Fibroblast of lung (primary cell): ENCODE data around the gene TBC1D2B. TPM values are rescaled to one million over a fixed set of nuclear protein-coding genes. Genes with fewer than 3 reads are reported as not detected.
"Not testable (repeated sequence)": the region's sequence is repeated elsewhere in the genome, so short reads cannot be mapped to it uniquely, and the experiment has no call there.

Experiments used
- DNase-seq, 2 donors: peaks; one replicate each; pipeline versions ENCODE4 v3.0.0 to v3.0.0-alpha.2; 2010; ENCODE audit warnings: low read depth in 2 of 2
- H2AFZ ChIP-seq: 2 replicates; pipeline ENCODE4 v1.5.1; 2012; ENCODE audit warnings: low read length, control low read depth, inconsistent platforms
- H3K27ac ChIP-seq: 2 replicates; pipeline ENCODE4 v1.5.1; 2011; ENCODE audit warnings: low read length, control low read depth; ENCODE audit not compliant: insufficient read depth
- H3K27me3 ChIP-seq: 2 replicates; pipeline ENCODE4 v1.5.1; 2011; ENCODE audit warnings: mild to moderate bottlenecking, low read length; ENCODE audit not compliant: control insufficient read depth, insufficient read depth
- H3K36me3 ChIP-seq: 2 replicates; pipeline ENCODE4 v1.5.1; 2011; ENCODE audit warnings: low read length; ENCODE audit not compliant: control insufficient read depth, insufficient read depth
- H3K4me1 ChIP-seq: 2 replicates; pipeline ENCODE4 v1.5.1; 2011; ENCODE audit warnings: low read length; ENCODE audit not compliant: control insufficient read depth, insufficient read depth; ENCODE audit errors: extremely low read depth
- H3K4me2 ChIP-seq: 2 replicates; pipeline ENCODE4 v1.5.1; 2011; ENCODE audit warnings: low read length, control low read depth; ENCODE audit not compliant: insufficient read depth; ENCODE audit errors: extremely low read depth
- H3K4me3 ChIP-seq, 4 experiments: fragments of 200-600 bp in 1 of 4; sonication (generic) in 1 of 4; replicated peaks in 1 of 4; 2 replicates each; pipeline ENCODE4 v1.5.1; 2011 to 2016; ENCODE audit warnings: low read length in 4 of 4, low read depth in 3 of 4, mild to moderate bottlenecking in 3 of 4, control low read depth in 2 of 4, inconsistent platforms in 1 of 4, mixed read lengths in 1 of 4; ENCODE audit not compliant: insufficient read depth in 1 of 4; ENCODE audit errors: control extremely low read depth in 1 of 4
- H3K79me2 ChIP-seq: 2 replicates; pipeline ENCODE4 v1.5.1; 2012; ENCODE audit warnings: mild to moderate bottlenecking, low read length, inconsistent platforms; ENCODE audit not compliant: control insufficient read depth, insufficient read depth
- H3K9ac ChIP-seq: 2 replicates; pipeline ENCODE4 v1.5.1; 2011; ENCODE audit warnings: mild to moderate bottlenecking, low read length, control low read depth; ENCODE audit not compliant: insufficient read depth
- H3K9me3 ChIP-seq: 2 replicates; pipeline ENCODE4 v1.5.1; 2012; ENCODE audit warnings: low read depth, low read length; ENCODE audit not compliant: control insufficient read depth, insufficient read depth
- H4K20me1 ChIP-seq: 2 replicates; pipeline ENCODE4 v1.5.1; 2011; ENCODE audit warnings: low read length; ENCODE audit not compliant: control insufficient read depth, insufficient read depth; ENCODE audit errors: extremely low read depth
- EZH2 ChIP-seq: IDR thresholded peaks from 2 replicates; pipeline ENCODE4 v1.5.1; 2012; ENCODE audit warnings: low read length, control low read depth, mild to moderate bottlenecking; ENCODE audit errors: missing control alignments
- polyA plus RNA-seq, 2 donors: library from polyadenylated mRNA; depleted of rRNA in 1 of 2; stranded (reverse) in 1 of 2; unstranded in 1 of 2; fragments of >200 nt; gene quantifications; 2 replicates each; pipeline ENCODE4 v1.2.1, GENCODE V29; 2011 to 2012; ENCODE audit warnings: missing spikeins in 1 of 2
- total RNA-seq: library from RNA; depleted of rRNA; stranded (reverse); fragments of >200 nt; gene quantifications from 2 replicates; pipeline ENCODE4 v1.2.1, GENCODE V29; 2014
- TF ChIP-seq, protein P1 (sequence below), 2 donors: IDR thresholded peaks in 1 of 2; conservative IDR thresholded peaks in 1 of 2; 1 replicate in 1 of 2; 2 replicates in 1 of 2; pipeline ENCODE4 v1.5.1; 2011 to 2012; ENCODE audit warnings: low read length in 2 of 2, control low read depth in 1 of 2, inconsistent platforms in 1 of 2, low read depth in 1 of 2, mild to moderate bottlenecking in 1 of 2

TBC1D2B gene
- total and polyA plus RNA-seq, 2 donors (not counting 1 experiment from before 2014, with no cell fraction given), result 49.4 to 73.3 TPM

DNA sequence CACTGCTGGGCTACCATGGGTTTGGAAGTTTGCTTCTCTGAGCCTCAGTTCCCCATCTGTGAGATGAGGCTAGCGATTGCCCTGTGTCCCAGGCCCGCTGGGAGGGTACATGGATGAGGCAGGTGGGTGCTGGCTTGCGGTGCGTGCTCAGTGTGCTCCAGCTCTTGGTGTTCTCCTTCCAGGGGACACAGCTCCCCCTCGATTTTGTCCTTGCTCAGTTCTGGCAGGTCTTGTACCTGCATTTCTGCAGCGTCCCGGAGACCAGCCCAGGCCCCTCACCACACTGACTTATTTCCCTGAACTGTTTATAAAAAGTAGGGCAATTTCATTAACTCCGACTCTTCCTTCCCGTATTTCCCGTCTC, 95.4 kb downstream of the TBC1D2B start:
- H3K36me3 ChIP-seq, result no peaks in the 10 kb centered on the region
- no peak overlapping the region for H3K9ac ChIP-seq
- no peaks in the 10 kb centered on the region for H3K4me1 ChIP-seq
- H3K9me3 ChIP-seq, result no peaks in the 10 kb centered on the region
- no peak for DNase-seq
- no peak overlapping the region for H3K4me2 ChIP-seq
- H3K27me3 ChIP-seq, result no peaks in the 10 kb centered on the region
- no peak overlapping the region for H3K27ac ChIP-seq
- TF ChIP-seq, protein P1, sequence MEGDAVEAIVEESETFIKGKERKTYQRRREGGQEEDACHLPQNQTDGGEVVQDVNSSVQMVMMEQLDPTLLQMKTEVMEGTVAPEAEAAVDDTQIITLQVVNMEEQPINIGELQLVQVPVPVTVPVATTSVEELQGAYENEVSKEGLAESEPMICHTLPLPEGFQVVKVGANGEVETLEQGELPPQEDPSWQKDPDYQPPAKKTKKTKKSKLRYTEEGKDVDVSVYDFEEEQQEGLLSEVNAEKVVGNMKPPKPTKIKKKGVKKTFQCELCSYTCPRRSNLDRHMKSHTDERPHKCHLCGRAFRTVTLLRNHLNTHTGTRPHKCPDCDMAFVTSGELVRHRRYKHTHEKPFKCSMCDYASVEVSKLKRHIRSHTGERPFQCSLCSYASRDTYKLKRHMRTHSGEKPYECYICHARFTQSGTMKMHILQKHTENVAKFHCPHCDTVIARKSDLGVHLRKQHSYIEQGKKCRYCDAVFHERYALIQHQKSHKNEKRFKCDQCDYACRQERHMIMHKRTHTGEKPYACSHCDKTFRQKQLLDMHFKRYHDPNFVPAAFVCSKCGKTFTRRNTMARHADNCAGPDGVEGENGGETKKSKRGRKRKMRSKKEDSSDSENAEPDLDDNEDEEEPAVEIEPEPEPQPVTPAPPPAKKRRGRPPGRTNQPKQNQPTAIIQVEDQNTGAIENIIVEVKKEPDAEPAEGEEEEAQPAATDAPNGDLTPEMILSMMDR (conservative IDR thresholded peaks at IDR 0.05 in 1 of 2, IDR thresholded peaks at IDR 0.05 in 1 of 2; ENCODE audit: low read depth in 1 of 2, low read length in 2 of 2), result no peak
- no peak for TF ChIP-seq EZH2
- no peaks in the 10 kb centered on the region for H3K79me2 ChIP-seq
- no peaks in the 10 kb centered on the region for H4K20me1 ChIP-seq
- no peak overlapping the region for H3K4me3 ChIP-seq
- no peak overlapping the region for H2AFZ ChIP-seq

DNA sequence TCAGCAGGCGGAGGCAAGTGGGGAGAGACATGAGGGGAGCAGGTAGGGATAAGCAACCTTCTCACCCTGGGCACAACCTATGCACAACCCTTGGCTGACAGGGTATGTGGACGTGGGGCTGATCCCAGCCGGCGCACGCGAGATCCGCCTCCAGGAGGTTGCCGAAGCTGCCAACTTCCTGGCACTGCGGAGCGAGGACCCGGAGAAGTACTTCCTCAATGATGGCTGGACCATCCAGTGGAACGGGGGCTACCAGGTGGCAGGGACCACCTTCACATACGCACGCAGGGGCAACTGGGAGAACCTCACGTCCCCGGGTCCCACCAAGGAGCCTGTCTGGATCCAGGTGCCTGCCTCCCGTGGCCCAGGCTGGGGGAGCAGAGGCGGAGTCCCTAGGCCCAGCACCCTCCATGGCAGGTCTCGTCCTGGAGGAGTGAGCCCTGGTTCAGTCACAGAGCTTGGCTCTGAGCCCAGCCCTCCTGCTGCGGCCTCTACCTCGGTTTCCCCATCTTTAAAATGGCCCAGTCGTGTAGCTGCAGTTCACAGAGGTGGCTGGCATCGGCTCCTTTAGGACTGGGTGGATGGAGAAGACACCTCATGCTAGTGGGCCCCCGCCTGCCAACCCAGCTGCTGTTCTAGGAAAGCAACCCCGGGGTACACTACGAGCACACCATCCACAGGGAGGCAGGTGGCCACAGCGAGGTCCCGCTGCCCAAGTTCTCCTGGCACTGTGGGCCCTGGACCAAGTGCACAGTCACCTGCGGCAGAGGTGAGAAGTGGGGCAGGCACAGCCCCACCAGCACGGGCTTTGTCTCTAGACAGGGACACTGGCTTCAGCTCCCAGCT, 96.0 kb downstream of the TBC1D2B start:
- no peak for DNase-seq
- H3K27ac ChIP-seq, result no peak overlapping the region
- TF ChIP-seq EZH2, result no peak
- TF ChIP-seq, protein P1 (conservative IDR thresholded peaks at IDR 0.05 in 1 of 2, IDR thresholded peaks at IDR 0.05 in 1 of 2; ENCODE audit: low read depth in 1 of 2, low read length in 2 of 2), result no peak
- no peaks in the 10 kb centered on the region for H3K79me2 ChIP-seq
- H3K9ac ChIP-seq, result no peak overlapping the region
- H2AFZ ChIP-seq, result no peak overlapping the region
- H3K4me1 ChIP-seq, result no peaks in the 10 kb centered on the region
- no peaks in the 10 kb centered on the region for H3K27me3 ChIP-seq
- no peak overlapping the region for H3K4me3 ChIP-seq
- H3K4me2 ChIP-seq, result no peak overlapping the region
- no peaks in the 10 kb centered on the region for H3K9me3 ChIP-seq
- no peaks in the 10 kb centered on the region for H4K20me1 ChIP-seq
- no peaks in the 10 kb centered on the region for H3K36me3 ChIP-seq

DNA sequence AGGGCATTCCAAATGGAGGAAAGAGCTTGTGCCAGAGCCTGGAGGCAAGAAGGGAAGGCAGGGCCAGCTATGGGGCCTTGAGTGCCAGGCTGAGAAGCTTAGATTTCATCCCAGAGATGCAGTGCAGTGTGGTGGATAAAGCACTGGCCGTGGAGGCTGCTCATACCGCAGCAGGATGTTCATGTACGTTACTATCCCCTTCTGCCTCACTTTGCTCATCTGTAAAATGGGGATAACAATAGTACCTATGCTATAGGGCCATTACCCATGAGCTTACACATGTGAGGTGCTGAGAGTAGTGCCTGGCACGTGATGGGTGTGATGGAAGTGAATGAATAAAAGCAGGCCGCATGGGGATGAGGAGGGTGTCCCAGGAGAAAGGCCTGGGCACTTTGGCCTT, 96.8 kb downstream of the TBC1D2B start:
- not testable (repeated sequence) for H3K4me1 ChIP-seq, H2AFZ ChIP-seq, H3K9me3 ChIP-seq, H3K36me3 ChIP-seq, H3K4me3 ChIP-seq, DNase-seq, H3K27ac ChIP-seq, H4K20me1 ChIP-seq, H3K79me2 ChIP-seq, H3K27me3 ChIP-seq, H3K9ac ChIP-seq, H3K4me2 ChIP-seq
